ENCODE data around the gene TM9SF1. TPM values are rescaled to one million over a fixed set of nuclear protein-coding genes. Genes with fewer than 3 reads are reported as not detected.

Gene TM9SF1
- total and polyA plus RNA-seq, 2 of the 13 experiments (the other 11 are each of a cell fraction or from before 2014, with no cell fraction given), result 83.2 to 110 TPM

GRCh38 chr14:24188251-24189058 is 6.8 kb downstream of the TM9SF1 start, which contains the start of gene IPO4 (continued):
- TF ChIP-seq ZNF704 (CRISPR knock-in tag; IDR thresholded peaks at IDR 0.05; ENCODE audit: borderline replicate concordance) (peak; percentile 99), SRSF4 (IDR thresholded peaks at IDR 0.05; ENCODE audit: low read depth, low read length, poor library complexity, severe bottlenecking) (peak; percentile 74), TOE1 (CRISPR knock-in tag; IDR thresholded peaks at IDR 0.05) (peak; percentile 100), HNF4G (IDR thresholded peaks at IDR 0.05; ENCODE audit: borderline replicate concordance, low read depth, low read length) (peak; percentile 88), HNF4G (CRISPR knock-in tag; IDR thresholded peaks at IDR 0.05; ENCODE audit: borderline replicate concordance, low read depth) (peak; percentile 75), ZNF775 (CRISPR knock-in tag; IDR thresholded peaks at IDR 0.05; ENCODE audit: borderline replicate concordance) (peak; percentile 56; the same call in 1 of the 2 replicates), ZNF234 (CRISPR knock-in tag; conservative IDR thresholded peaks at IDR 0.05) (peak; percentile 98), ATM (IDR thresholded peaks at IDR 0.05; ENCODE audit: borderline replicate concordance) (no peak), MEIS2 (CRISPR knock-in tag; IDR thresholded peaks at IDR 0.05) (peak; percentile 66), ZNF7 (CRISPR knock-in tag; IDR thresholded peaks at IDR 0.05) (peak; percentile 67; the same call in 1 of the 2 replicates), ZSCAN12 (CRISPR knock-in tag; IDR thresholded peaks at IDR 0.05) (peak; percentile 76; the same call in 1 of the 2 replicates), FIP1L1 (IDR thresholded peaks at IDR 0.05; ENCODE audit: borderline replicate concordance, insufficient read depth, low read depth, low read length) (peak; percentile 93; the same call in 1 of the 2 replicates), DMTF1 (CRISPR knock-in tag; IDR thresholded peaks at IDR 0.05) (no peak), HNF1B (CRISPR knock-in tag; IDR thresholded peaks at IDR 0.05) (peak; percentile 94; the same call in 1 of the 2 replicates), IKZF5 (CRISPR knock-in tag; IDR thresholded peaks at IDR 0.05) (peak; percentile 99), FUBP1 (CRISPR knock-in tag; IDR thresholded peaks at IDR 0.05; ENCODE audit: borderline replicate concordance) (peak; percentile 99), ZNF543 (CRISPR knock-in tag; IDR thresholded peaks at IDR 0.05) (peak; percentile 93), PLRG1 (conservative IDR thresholded peaks at IDR 0.05) (no peak), FOSL1 (CRISPR knock-in tag; IDR thresholded peaks at IDR 0.05; ENCODE audit: borderline replicate concordance) (peak; percentile 59; the same call in 1 of the 2 replicates), ZNF724P (CRISPR knock-in tag; IDR thresholded peaks at IDR 0.05; ENCODE audit: borderline replicate concordance) (peak; percentile 77)
